T-cell (primary cell): ENCODE results near the gene MRPS33. TPM values are rescaled to one million over a fixed set of nuclear protein-coding genes. Genes with fewer than 3 reads are reported as not detected.
"Not testable (repeated sequence)": the region's sequence is repeated elsewhere in the genome, so short reads cannot be mapped to it uniquely, and the experiment has no call there.

ENCODE experiments used
- ATAC-seq, 4 experiments: fragments of 200-7000 bp in 3 of 4; fragments of 150-1000 bp in 1 of 4; cut with Tn5 transposase; replicated peaks in 1 of 4; 1 replicate in 3 of 4; 2 replicates in 1 of 4; pipeline ENCODE4 v1.10.0; 2021; ENCODE audit warnings: moderate library complexity in 3 of 4, mild to moderate bottlenecking in 2 of 4, moderate number of reproducible peaks in 1 of 4
- CTCF ChIA-PET, 2 donors: fragments of 300-600 bp; sonication (Branson Sonifier 250); formaldehyde crosslinking; loops; one replicate each; lab custom pipeline; 2022; ENCODE audit warnings: antibody characterized with exemption in 2 of 2; lab: Charles Lee
- POLR2A ChIA-PET, 2 donors: fragments of 300-600 bp; sonication (Branson Sonifier 250); formaldehyde crosslinking; loops; one replicate each; lab custom pipeline; 2022; ENCODE audit warnings: antibody characterized with exemption in 2 of 2; lab: Charles Lee
- DNase-seq, 35 experiments: peaks; one replicate each; pipeline versions ENCODE4 v3.0.0 to v3.0.0-alpha.2; 2013 to 2023
- H3K27ac ChIP-seq: one replicate; pipeline ENCODE4 v1.5.1; 2013; ENCODE audit warnings: low read length
- H3K27me3 ChIP-seq, 2 experiments: replicated peaks in 1 of 2; 1 replicate in 1 of 2; 2 replicates in 1 of 2; pipeline versions ENCODE4 v1.6.1 to v1.7.0; 2013; ENCODE audit warnings: low read length in 1 of 2, mixed read lengths in 1 of 2; ENCODE audit not compliant: control insufficient read depth in 2 of 2, insufficient read depth in 2 of 2; ENCODE audit errors: extremely low read depth in 1 of 2
- H3K36me3 ChIP-seq, 2 donors: 1 replicate in 1 of 2; 2 replicates in 1 of 2; pipeline versions ENCODE4 v1.6.1 to v1.7.0; 2013; ENCODE audit warnings: low read length in 1 of 2; ENCODE audit not compliant: control insufficient read depth in 2 of 2, insufficient read depth in 1 of 2; ENCODE audit errors: extremely low read depth in 1 of 2
- H3K4me1 ChIP-seq, 2 experiments: 1 replicate in 1 of 2; 2 replicates in 1 of 2; pipeline versions ENCODE4 v1.6.1 to v1.7.0; 2013; ENCODE audit warnings: low read length in 2 of 2, mixed read lengths in 1 of 2; ENCODE audit not compliant: insufficient read depth in 2 of 2, control insufficient read depth in 1 of 2; ENCODE audit errors: extremely low read depth in 1 of 2
- H3K4me3 ChIP-seq, 2 donors: 1 replicate in 1 of 2; 2 replicates in 1 of 2; pipeline versions ENCODE4 v1.5.1 to v1.7.0; 2013; ENCODE audit warnings: mild to moderate bottlenecking in 2 of 2, low read length in 1 of 2, moderate library complexity in 1 of 2; ENCODE audit not compliant: control insufficient read depth in 1 of 2; ENCODE audit errors: extremely low read depth in 1 of 2
- H3K9me3 ChIP-seq: 2 replicates; pipeline ENCODE4 v1.7.0; 2013
- H3K27ac Mint-ChIP-seq, 2 donors: one replicate each; pipeline ENCODE4 v1.8.0; 2020 to 2021; ENCODE audit warnings: mild to moderate bottlenecking in 2 of 2, mixed read lengths in 2 of 2
- H3K27me3 Mint-ChIP-seq, 2 donors: one replicate each; pipeline ENCODE4 v1.8.0; 2021 to 2022; ENCODE audit warnings: mixed read lengths in 2 of 2
- H3K36me3 Mint-ChIP-seq: one replicate; pipeline ENCODE4 v1.8.0; 2021; ENCODE audit warnings: mixed read lengths
- H3K4me1 Mint-ChIP-seq, 3 donors: one replicate each; pipeline ENCODE4 v1.8.0; 2020 to 2022; ENCODE audit warnings: mixed read lengths in 3 of 3, mild to moderate bottlenecking in 1 of 3
- H3K4me3 Mint-ChIP-seq, 3 donors: one replicate each; pipeline ENCODE4 v1.8.0; 2020 to 2022; ENCODE audit warnings: mild to moderate bottlenecking in 3 of 3, mixed read lengths in 3 of 3, moderate library complexity in 3 of 3
- H3K9me3 Mint-ChIP-seq, 3 donors: one replicate each; pipeline ENCODE4 v1.8.0; 2020 to 2022; ENCODE audit warnings: mixed read lengths in 3 of 3
- WGBS: methylation state at CpG from one replicate; pipeline ENCODE4 v1.1.5; 2013; ENCODE audit warnings: missing lambda C conversion rate; ENCODE audit not compliant: insufficient coverage; 5-methylcytosine and 5-hydroxymethylcytosine counted together
- total RNA-seq, 35 experiments: library from RNA in 6 of 35; stranded (reverse) in 6 of 35; fragments of 120-200 nt in 1 of 35; gene quantifications; one replicate each; pipeline versions ENCODE4 v1.2.1 to v1.2.4 and lab custom pipeline; 2013 to 2026

MRPS33 gene
- total RNA-seq, 5 donors from 2014 or later (not counting 1 experiment from before 2014, with no cell fraction given), result 24.2 to 45.5 (median 38.6) TPM

- Histone ChIP-seq H3K4me1 (no peaks in the 10 kb centered on the region), H3K27ac (no peak overlapping the region), H3K27me3 (peaks cover 2 to 4% of the 10 kb centered on the region in 2 experiments), H3K36me3 (no peaks in the 10 kb centered on the region), H3K9me3 (no peaks in the 10 kb centered on the region), H3K4me3 (no peak overlapping the region)
- Mint-ChIP-seq H3K27ac (no peak overlapping the region), H3K4me1 (no peaks in the 10 kb centered on the region), H3K36me3 (no peaks in the 10 kb centered on the region), H3K9me3 (peaks cover 0 to 4% (median 0%) of the 10 kb centered on the region in 3 donors), H3K27me3 (peaks cover 13 to 18% of the 10 kb centered on the region in 2 donors), H3K4me3 (no peak overlapping the region)
- no peak for DNase-seq
- ATAC-seq, result no peak
- ChIA-PET POLR2A (interaction anchor here (0.6 to 0.7 kb wide), 2 partner anchors 150 to 691 kb away, joined by 3 read pairs; no protein-coding TSS in a partner anchor), CTCF (no interaction called here)
- WGBS, result no CpG with 5 or more reads among the region's 7 CpGs
Measured at GRCh38 chr7:141045126-141045841, 30.5 kb upstream of the MRPS33 start.

DNA sequence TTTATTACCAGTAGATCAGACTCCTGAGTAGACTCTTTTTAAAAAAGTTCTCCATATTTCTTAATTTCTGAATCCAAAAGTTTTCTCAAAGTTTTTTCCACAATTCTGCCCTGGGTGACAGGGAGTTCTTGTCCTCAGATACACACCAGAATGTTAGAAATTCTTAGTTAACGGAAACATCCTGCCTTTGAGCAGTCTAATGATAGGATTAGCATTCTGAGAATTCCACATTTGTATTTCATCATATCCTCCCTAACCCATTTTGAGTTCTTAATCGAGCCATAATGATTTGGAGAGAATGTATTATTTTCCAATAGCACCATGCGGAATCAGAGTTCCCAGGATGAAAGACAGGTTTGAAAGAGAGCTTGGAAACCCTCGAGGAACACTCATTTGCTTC lies 28.9 kb upstream of the MRPS33 start:
- DNase-seq (no peak), ATAC-seq (no peak)
- Histone ChIP-seq H3K4me1 (no peaks in the 10 kb centered on the region), H3K36me3 (no peaks in the 10 kb centered on the region), H3K27ac (no peak overlapping the region), H3K4me3 (no peak overlapping the region), H3K27me3 (peaks cover 0 to 4% of the 10 kb centered on the region in 2 experiments), H3K9me3 (no peaks in the 10 kb centered on the region)
- Mint-ChIP-seq H3K27me3 (peaks cover 20 to 25% of the 10 kb centered on the region in 2 donors), H3K4me3 (no peak overlapping the region), H3K9me3 (peaks cover 0 to 4% (median 0%) of the 10 kb centered on the region in 3 donors), H3K36me3 (no peaks in the 10 kb centered on the region), H3K4me1 (no peaks in the 10 kb centered on the region), H3K27ac (no peak overlapping the region)
- CTCF ChIA-PET, result no interaction called here
- POLR2A ChIA-PET, result no interaction called here
- 81% methylated on average over 2 of the region's 4 CpGs for WGBS

- DNase-seq (no peak), ATAC-seq (no peak)
- Mint-ChIP-seq H3K27ac (no peak overlapping the region), H3K4me3 (no peak overlapping the region), H3K27me3 (peaks cover 18 to 25% of the 10 kb centered on the region in 2 donors), H3K36me3 (no peaks in the 10 kb centered on the region), H3K4me1 (no peaks in the 10 kb centered on the region), H3K9me3 (peaks cover 0 to 4% (median 0%) of the 10 kb centered on the region in 3 donors)
- 97% methylated on average over 5 of the region's 14 CpGs for WGBS
- H3K27ac ChIP-seq, result no peak overlapping the region
- no peaks in the 10 kb centered on the region for H3K27me3 ChIP-seq
- no peaks in the 10 kb centered on the region for H3K4me1 ChIP-seq
- no peak overlapping the region for H3K4me3 ChIP-seq
- ChIA-PET POLR2A (interaction anchor here in 1 of 2 donors (0.5 kb wide), 1 partner anchor 1593 kb away, joined by 5 read pairs; no protein-coding TSS in a partner anchor), CTCF (interaction anchor here in 1 of 2 donors (1.4 kb wide), 1 partner anchor 11 kb away, joined by 4 read pairs; no protein-coding TSS in a partner anchor)
- H3K9me3 ChIP-seq, result no peaks in the 10 kb centered on the region
- H3K36me3 ChIP-seq, result no peaks in the 10 kb centered on the region
Measured at GRCh38 chr7:141042222-141043193, 27.8 kb upstream of the MRPS33 start.

- no peak overlapping the region for H3K4me3 Mint-ChIP-seq
- WGBS, result 75% methylated on average over 1 of the region's 3 CpGs
- H3K27ac Mint-ChIP-seq, result no peak overlapping the region
- H3K27ac ChIP-seq, result no peak overlapping the region
- ATAC-seq, result no peak
- ChIA-PET CTCF (no interaction called here), POLR2A (interaction anchor here in 1 of 2 donors (0.7 kb wide), 1 partner anchor 353 kb away, joined by 4 read pairs; no protein-coding TSS in a partner anchor)
- H3K27me3 Mint-ChIP-seq, result peaks cover 16 to 24% of the 10 kb centered on the region in 2 donors
- H3K4me3 ChIP-seq, result no peak overlapping the region
- no peaks in the 10 kb centered on the region for H3K4me1 Mint-ChIP-seq
- DNase-seq, result no peak
- no peaks in the 10 kb centered on the region for H3K4me1 ChIP-seq
- no peaks in the 10 kb centered on the region for H3K36me3 Mint-ChIP-seq
- no peaks in the 10 kb centered on the region for H3K36me3 ChIP-seq
- no peaks in the 10 kb centered on the region for H3K9me3 Mint-ChIP-seq
- no peaks in the 10 kb centered on the region for H3K27me3 ChIP-seq
- H3K9me3 ChIP-seq, result no peaks in the 10 kb centered on the region
Measured at GRCh38 chr7:141039376-141039775, 24.6 kb upstream of the MRPS33 start.

DNA sequence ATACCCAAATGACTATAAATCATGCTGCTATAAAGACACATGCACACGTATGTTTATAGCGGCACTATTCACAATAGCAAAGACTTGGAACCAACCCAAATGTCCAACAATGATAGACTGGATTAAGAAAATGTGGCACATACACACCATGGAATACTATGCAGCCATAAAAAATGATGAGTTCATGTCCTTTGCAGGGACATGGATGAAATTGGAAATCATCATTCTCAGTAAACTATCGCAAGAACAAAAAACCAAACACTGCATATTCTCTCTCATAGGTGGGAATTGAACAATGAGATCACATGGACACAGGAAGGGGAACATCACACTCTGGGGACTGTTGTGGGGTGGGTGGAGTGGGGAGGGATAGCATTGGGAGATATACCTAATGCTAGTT lies 23.3 kb upstream of the MRPS33 start:
- H3K27ac ChIP-seq, H3K36me3 Mint-ChIP-seq, H3K4me1 Mint-ChIP-seq, H3K27me3 ChIP-seq, H3K4me1 ChIP-seq, H3K4me3 ChIP-seq, DNase-seq, H3K4me3 Mint-ChIP-seq, POLR2A ChIA-PET, H3K36me3 ChIP-seq, CTCF ChIA-PET, ATAC-seq, H3K27ac Mint-ChIP-seq, H3K9me3 Mint-ChIP-seq, H3K9me3 ChIP-seq: not testable (repeated sequence)
- WGBS, result no CpG with 5 or more reads among the region's 3 CpGs
- H3K27me3 Mint-ChIP-seq, result peaks cover 16 to 27% of the 10 kb centered on the region in 2 donors

- H3K27ac Mint-ChIP-seq, H3K9me3 ChIP-seq, DNase-seq, H3K4me1 ChIP-seq, H3K36me3 ChIP-seq, H3K36me3 Mint-ChIP-seq, H3K4me3 Mint-ChIP-seq, H3K4me3 ChIP-seq, CTCF ChIA-PET, H3K27ac ChIP-seq, H3K9me3 Mint-ChIP-seq, H3K4me1 Mint-ChIP-seq, ATAC-seq, POLR2A ChIA-PET: not testable (repeated sequence)
- 96% methylated on average over 10 of the region's 33 CpGs for WGBS
- H3K27me3 ChIP-seq, result peaks cover 0 to 12% of the 10 kb centered on the region in 2 experiments
- H3K27me3 Mint-ChIP-seq, result peaks cover 22 to 24% of the 10 kb centered on the region in 2 donors
Measured at GRCh38 chr7:141032539-141033323, 18.0 kb upstream of the MRPS33 start.
